Activated CD4-positive, alpha-beta memory T cell treated with anti-CD3 and anti-CD28 coated beads, Interleukin-2, amount 10 ng/mL, durations not matched to agents 7 days and 5 days (primary cell): Measurements from ENCODE around the gene ASB1. TPM values are rescaled to one million over a fixed set of nuclear protein-coding genes. Genes with fewer than 3 reads are reported as not detected.

Source experiments
- CTCF ChIA-PET: fragments of 350-600 bp; sonication (Branson Sonifier 250); formaldehyde crosslinking; loops from one replicate; lab custom pipeline; 2021; ENCODE audit warnings: antibody characterized with exemption, inconsistent platforms; lab: Charles Lee
- POLR2A ChIA-PET: fragments of 350-600 bp; sonication (Branson Sonifier 250); formaldehyde crosslinking; loops from one replicate; lab custom pipeline; 2021; ENCODE audit warnings: antibody characterized with exemption; lab: Charles Lee
- DNase-seq: peaks from one replicate; pipeline ENCODE4 v3.0.0-alpha.2; 2020
- H3K27ac Mint-ChIP-seq: one replicate; pipeline ENCODE4 v1.8.0; 2021; ENCODE audit warnings: mild to moderate bottlenecking, mixed read lengths
- H3K27me3 Mint-ChIP-seq: one replicate; pipeline ENCODE4 v1.8.0; 2021; ENCODE audit warnings: mixed read lengths
- H3K36me3 Mint-ChIP-seq: one replicate; pipeline ENCODE4 v1.8.0; 2021; ENCODE audit warnings: low read depth, mixed read lengths
- H3K4me1 Mint-ChIP-seq: one replicate; pipeline ENCODE4 v1.8.0; 2021; ENCODE audit warnings: mixed read lengths
- H3K4me3 Mint-ChIP-seq: one replicate; pipeline ENCODE4 v1.8.0; 2021; ENCODE audit warnings: mild to moderate bottlenecking, mixed read lengths
- H3K9me3 Mint-ChIP-seq: one replicate; pipeline ENCODE4 v1.8.0; 2021; ENCODE audit warnings: mixed read lengths
- total RNA-seq, 2 experiments: library from RNA; stranded (reverse); gene quantifications; one replicate each; pipeline ENCODE4 v1.2.3, GENCODE V29; 2021

ASB1 gene
- total RNA-seq, 2 experiments from 2014 or later, result 27.9 to 31.3 TPM

DNA sequence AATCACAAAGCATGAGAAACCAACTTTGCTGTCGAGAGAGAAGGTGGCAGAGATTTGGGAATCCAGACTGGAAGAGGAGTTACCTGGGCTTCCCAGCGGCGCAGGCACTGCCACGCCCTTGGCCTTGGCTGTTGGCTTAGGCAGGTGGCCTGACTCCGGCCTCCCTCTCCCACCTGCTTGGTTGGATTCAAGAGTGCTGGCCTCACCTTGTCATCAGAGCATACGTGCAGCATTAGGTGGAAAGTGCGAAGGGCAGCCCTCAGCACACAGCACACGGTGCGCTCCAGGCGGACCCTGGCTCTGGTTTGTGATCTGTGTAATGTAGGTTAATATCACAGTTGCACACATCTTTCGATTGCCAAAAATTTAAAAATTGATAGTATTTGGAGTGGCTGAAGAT lies 19.2 kb upstream of the ASB1 start:
- ChIA-PET POLR2A (no interaction called here), CTCF (no interaction called here)
- DNase-seq, result no peak
- H3K36me3 Mint-ChIP-seq, result no peaks in the 10 kb centered on the region
- no peaks in the 10 kb centered on the region for H3K27me3 Mint-ChIP-seq
- H3K4me1 Mint-ChIP-seq, result peaks cover 7% of the 10 kb centered on the region
- H3K9me3 Mint-ChIP-seq, result no peaks in the 10 kb centered on the region
- no peak overlapping the region for H3K4me3 Mint-ChIP-seq
- H3K27ac Mint-ChIP-seq, result no peak overlapping the region

DNA sequence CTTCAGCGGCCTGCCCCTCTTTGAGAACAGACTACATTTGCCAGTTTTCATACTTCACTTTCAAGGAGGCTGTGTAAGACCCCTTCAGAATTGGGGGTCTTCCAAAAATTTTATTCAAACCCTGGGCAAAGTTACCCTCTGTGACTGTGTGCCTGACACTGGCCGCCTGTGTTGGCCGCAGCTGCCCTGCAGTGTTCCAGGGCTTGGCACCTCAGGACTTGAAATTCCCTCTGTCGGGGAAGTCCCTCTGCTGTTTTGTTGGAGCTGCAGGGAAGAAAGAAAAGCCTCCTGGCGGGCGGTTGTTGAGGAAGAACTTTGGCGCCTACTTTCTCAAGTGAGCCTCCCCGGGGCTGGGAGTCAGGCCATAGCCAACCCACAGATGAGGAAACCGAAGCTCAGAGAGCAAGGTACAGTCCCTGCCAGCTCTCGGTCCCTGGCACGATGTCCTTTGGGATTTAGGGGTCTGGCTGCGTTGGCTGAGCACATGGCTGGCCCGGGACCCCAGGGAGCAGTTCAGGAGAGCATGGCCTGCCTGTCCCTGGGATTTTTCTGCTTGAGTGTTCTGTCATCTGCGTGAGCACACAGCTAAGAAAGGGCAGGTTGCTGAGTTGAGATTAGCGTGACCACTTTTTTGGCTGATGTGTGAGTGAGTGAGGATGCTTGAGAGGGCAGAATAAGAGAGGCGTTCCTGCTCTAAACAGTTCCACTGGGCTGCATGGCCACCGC lies 17.9 kb upstream of the ASB1 start:
- no peak for DNase-seq
- H3K4me3 Mint-ChIP-seq, result no peak overlapping the region
- peaks cover 7% of the 10 kb centered on the region for H3K4me1 Mint-ChIP-seq
- no peaks in the 10 kb centered on the region for H3K9me3 Mint-ChIP-seq
- H3K27me3 Mint-ChIP-seq, result no peaks in the 10 kb centered on the region
- H3K36me3 Mint-ChIP-seq, result no peaks in the 10 kb centered on the region
- ChIA-PET CTCF (no interaction called here), POLR2A (no interaction called here)
- H3K27ac Mint-ChIP-seq, result no peak overlapping the region

DNA sequence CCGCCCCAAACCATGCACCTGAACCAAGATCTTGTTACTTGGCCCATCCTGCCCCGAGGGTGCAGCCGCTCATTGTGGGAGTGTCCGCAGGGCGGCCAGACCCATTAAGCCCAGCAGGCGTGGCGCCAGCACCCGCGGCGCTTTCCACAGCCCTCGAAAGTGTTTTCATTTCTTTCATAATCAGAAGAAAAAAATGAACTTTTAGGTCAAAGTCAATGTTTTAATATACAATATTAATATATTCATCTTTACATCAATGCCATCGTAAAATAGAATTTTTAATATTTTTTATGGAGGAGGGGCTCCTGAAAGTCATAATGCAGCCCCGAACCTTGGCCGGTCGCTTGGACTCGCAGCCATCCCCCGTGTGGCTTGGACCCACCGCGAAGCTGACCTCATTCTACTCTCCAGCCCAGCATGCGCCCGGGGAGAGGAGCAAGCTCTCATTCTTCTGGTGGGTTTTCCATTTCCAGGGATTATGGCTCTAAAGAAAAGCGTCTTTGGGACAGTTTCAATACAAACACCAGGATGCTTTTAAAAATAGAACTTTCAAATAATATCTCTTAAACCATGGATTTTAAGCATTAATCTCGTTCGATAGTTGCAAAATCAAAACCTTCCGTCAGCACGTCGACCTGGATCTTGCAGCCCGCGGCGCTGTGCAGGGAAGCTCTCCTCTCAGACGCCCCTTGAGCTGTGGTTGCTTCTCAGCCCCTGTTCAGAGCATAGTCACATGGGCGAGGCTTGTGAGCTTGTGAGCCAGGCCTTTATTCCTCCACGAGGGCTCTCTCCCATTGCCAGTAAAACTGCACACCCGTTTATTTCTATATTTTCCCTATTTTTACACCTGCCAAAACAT lies 17.2 kb upstream of the ASB1 start:
- Mint-ChIP-seq H3K4me1 (peaks cover 7% of the 10 kb centered on the region), H3K4me3 (no peak overlapping the region), H3K27ac (no peak overlapping the region), H3K36me3 (no peaks in the 10 kb centered on the region), H3K27me3 (no peaks in the 10 kb centered on the region), H3K9me3 (no peaks in the 10 kb centered on the region)
- no peak for DNase-seq
- POLR2A ChIA-PET, result no interaction called here
- CTCF ChIA-PET, result no interaction called here

DNA sequence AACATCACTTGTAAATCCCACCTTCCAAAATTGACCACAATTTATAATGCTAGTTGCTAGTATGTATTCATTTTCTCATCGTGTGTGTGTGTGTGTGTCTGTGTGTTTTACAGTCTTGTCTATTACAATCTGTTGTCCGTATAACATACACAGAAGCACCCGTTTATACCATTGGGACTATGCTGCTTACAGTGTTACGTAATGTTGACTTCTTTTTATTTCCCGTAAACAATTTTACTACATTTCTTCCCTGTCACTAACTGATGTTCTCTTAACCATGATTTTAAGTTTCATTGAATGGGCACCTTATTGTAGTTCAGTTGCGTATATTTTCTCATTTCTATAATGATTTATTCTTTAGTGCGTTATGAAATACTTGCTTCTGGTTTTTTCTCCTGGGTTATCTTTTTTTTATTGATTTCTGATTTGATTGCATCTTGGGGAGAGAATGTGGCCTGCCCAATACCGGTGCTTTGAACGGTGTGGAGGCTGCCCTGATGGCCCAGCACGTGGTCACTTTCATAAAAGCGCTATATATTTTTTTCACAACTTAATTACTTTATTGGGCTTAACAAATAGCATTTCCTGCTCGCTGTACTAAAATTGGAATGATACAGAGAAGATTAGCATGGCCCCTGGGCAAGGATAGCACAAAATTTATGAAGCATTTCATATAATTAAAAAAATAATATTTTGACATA lies 14.5 kb upstream of the ASB1 start:
- Mint-ChIP-seq H3K27ac (no peak overlapping the region), H3K36me3 (peaks cover 5% of the 10 kb centered on the region), H3K9me3 (peaks cover 9% of the 10 kb centered on the region), H3K27me3 (no peaks in the 10 kb centered on the region), H3K4me1 (peaks cover 6% of the 10 kb centered on the region), H3K4me3 (no peak overlapping the region)
- ChIA-PET POLR2A (no interaction called here), CTCF (interaction anchor here (1.3 kb wide), 1 partner anchor 149 kb away, joined by 3 read pairs; no protein-coding TSS in a partner anchor)
- no peak for DNase-seq

DNA sequence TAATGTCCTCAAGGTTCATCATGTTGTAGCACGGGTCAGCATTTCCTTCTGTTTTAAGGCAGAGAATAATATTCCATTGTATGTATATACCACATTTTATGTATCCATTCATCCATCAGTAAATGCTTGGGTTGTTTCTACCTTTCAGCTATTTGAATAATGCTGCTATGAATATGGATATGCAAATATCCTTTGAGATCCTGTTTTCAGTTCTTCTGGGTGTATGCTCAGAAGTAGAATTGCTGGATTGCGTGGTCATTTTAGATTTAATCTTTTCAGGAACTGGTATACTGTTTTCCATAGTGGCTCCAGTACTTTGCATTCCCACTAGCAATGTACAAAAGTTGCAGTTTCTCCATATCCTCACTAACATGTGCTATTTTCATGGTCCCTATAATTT lies 13.4 kb upstream of the ASB1 start:
- CTCF ChIA-PET, result interaction anchor here (1.3 kb wide), 1 partner anchor 150 kb away, joined by 3 read pairs; no protein-coding TSS in a partner anchor
- Mint-ChIP-seq H3K27me3 (peaks cover 1% of the 10 kb centered on the region), H3K4me1 (peaks cover 6% of the 10 kb centered on the region), H3K9me3 (peaks cover 9% of the 10 kb centered on the region), H3K27ac (no peak overlapping the region), H3K36me3 (peaks cover 5% of the 10 kb centered on the region), H3K4me3 (no peak overlapping the region)
- no peak for DNase-seq
- POLR2A ChIA-PET, result no interaction called here

DNA sequence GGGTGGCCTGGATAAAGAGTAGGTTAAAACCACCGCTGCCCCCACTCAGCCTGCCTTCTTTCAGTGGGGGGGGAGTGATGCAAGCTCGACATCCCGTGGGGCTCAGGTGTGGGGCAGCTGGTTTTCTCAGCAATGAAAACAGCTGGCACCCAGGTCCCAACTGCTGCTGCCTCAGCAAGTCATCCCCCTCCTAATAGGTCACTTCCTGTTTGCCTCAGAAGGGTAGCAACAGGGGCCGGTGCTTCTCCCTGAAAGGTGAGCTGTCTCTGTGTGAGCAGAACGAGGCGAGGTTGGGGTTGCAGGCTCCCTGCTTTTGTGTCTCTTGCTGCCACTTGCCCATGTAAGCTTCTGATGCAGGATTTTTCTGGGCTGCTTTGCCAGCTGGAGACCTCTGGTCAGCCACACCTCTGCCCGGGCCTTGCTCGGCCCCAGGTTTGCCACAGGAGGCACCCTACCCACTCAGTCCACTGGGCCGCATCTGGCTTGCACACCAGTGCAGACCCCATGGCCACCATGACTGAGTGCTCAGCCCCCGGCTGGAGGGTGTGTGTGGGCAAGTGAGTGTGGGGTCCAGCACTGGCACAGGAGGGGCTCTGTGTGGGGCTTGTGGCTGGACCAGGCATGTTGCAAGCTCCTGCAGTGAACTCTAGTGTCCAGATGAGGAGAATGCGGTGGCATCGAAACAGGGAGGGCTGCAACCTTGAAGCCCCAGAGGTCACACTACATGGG lies 11.5 kb upstream of the ASB1 start:
- Mint-ChIP-seq H3K27ac (no peak overlapping the region), H3K4me3 (no peak overlapping the region), H3K27me3 (peaks cover 1% of the 10 kb centered on the region), H3K36me3 (peaks cover 5% of the 10 kb centered on the region), H3K9me3 (peaks cover 9% of the 10 kb centered on the region), H3K4me1 (peaks cover 6% of the 10 kb centered on the region)
- ChIA-PET POLR2A (interaction anchor here (1.0 to 1.1 kb wide), 2 partner anchors 13 to 23 kb away, joined by 3 to 4 read pairs; no protein-coding TSS in a partner anchor), CTCF (interaction anchor here (0.6 kb wide), 1 partner anchor 44 kb away, joined by 3 read pairs; no protein-coding TSS in a partner anchor)
- no peak for DNase-seq

DNA sequence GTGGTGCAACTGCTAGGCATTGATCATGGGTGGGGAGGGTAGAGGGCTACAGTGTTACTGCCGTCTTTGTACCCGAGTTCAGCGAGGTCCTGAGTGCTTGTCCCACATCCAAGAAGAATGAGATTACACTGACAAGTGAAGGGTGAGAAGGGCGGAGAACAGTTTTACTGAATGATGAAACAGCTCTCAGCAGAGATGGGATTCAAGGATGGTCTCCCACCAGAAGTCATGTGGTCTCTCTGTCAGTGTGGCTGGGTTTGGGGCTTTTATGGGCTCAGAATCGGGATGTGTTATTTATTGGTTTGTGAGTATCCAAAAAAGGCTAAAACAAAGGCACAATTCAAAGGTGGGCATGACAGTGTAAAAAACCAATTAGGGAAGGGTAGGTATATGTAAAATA lies 10.8 kb upstream of the ASB1 start:
- H3K4me1 Mint-ChIP-seq, result peaks cover 6% of the 10 kb centered on the region
- no peak overlapping the region for H3K27ac Mint-ChIP-seq
- POLR2A ChIA-PET, result interaction anchor here (1.0 kb wide), 1 partner anchor 12 kb away, joined by 4 read pairs; no protein-coding TSS in a partner anchor
- DNase-seq, result no peak
- CTCF ChIA-PET, result no interaction called here
- no peak overlapping the region for H3K4me3 Mint-ChIP-seq
- H3K27me3 Mint-ChIP-seq, result peaks cover 1% of the 10 kb centered on the region
- H3K9me3 Mint-ChIP-seq, result peaks cover 9% of the 10 kb centered on the region
- peaks cover 5% of the 10 kb centered on the region for H3K36me3 Mint-ChIP-seq

DNA sequence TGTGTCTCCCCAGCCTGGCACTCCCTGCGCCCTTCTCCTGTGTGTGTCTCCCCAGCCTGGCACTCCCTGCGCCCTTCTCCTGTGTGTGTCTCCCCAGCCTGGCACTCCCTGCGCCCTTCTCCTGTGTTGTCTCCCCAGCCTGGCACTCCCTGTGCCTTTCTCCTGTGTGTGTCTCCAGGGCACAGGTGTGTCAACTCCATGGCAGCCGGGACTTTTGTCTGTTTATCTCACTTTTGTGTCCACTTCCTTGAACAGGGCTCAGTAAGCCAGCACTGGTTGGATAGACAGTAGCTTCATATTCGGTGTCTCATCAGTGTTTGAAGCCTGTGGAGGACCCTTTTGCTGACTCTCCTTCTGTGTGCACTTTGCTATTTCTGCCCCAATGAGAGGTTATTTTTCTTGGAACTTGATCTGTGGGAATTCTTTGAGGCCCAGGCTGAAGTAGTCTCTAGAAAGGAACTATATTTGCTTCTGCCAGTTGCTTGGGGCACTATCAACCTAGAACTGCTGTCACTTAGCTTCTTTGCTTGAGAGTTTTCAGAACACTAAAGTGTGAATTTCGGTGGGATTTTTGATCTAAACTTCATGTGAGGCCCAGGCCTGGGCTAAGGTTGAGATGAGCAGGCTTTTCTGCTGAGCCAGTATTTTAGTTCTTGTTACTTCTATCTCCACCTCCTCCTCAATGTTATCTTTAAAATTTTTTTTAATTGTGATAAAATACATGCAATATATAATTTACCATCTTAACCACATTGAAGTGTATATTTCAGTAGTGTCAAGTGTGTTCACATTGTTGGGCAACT lies 8.3 kb upstream of the ASB1 start:
- H3K27ac Mint-ChIP-seq, result peak overlapping the region; percentile 31
- CTCF ChIA-PET, result no interaction called here

DNA sequence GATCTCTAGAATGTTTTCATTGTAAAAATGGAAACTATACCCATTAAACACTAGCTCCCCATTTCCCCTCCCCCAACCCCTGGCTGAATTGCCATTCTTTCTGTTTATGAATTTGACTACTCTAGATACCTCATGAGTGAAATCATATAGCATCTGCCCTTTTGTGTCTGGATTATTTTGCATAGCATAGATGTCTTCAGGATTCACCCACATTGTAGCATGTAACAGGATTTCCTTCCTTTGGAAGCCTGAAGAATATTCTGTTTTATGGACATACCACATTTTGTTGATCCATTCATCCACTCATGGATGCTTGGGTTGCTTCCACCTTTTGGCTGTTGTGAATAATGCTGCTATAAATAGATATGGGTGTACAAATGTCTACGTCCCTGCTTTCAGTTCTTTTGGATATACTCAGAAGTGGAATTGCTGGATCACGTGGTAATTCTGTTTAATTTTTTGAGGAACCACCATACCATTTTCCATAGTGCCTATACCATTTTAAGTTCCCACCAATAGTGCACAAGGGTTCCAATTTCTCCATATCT lies 7.7 kb upstream of the ASB1 start:
- peaks cover 1% of the 10 kb centered on the region for H3K27me3 Mint-ChIP-seq
- peaks cover 6% of the 10 kb centered on the region for H3K4me1 Mint-ChIP-seq
- POLR2A ChIA-PET, result no interaction called here
- no peak for DNase-seq
- CTCF ChIA-PET, result no interaction called here
- peaks cover 9% of the 10 kb centered on the region for H3K9me3 Mint-ChIP-seq
- no peak overlapping the region for H3K4me3 Mint-ChIP-seq
- H3K27ac Mint-ChIP-seq, result no peak overlapping the region
- peaks cover 5% of the 10 kb centered on the region for H3K36me3 Mint-ChIP-seq

More for the DNA sequence above, 8.3 kb upstream of the ASB1 start:
- Mint-ChIP-seq H3K27me3 (peaks cover 1% of the 10 kb centered on the region), H3K4me3 (no peak overlapping the region), H3K36me3 (peaks cover 5% of the 10 kb centered on the region), H3K4me1 (peaks cover 6% of the 10 kb centered on the region), H3K9me3 (peaks cover 9% of the 10 kb centered on the region)
- no peak for DNase-seq
- POLR2A ChIA-PET, result no interaction called here

DNA sequence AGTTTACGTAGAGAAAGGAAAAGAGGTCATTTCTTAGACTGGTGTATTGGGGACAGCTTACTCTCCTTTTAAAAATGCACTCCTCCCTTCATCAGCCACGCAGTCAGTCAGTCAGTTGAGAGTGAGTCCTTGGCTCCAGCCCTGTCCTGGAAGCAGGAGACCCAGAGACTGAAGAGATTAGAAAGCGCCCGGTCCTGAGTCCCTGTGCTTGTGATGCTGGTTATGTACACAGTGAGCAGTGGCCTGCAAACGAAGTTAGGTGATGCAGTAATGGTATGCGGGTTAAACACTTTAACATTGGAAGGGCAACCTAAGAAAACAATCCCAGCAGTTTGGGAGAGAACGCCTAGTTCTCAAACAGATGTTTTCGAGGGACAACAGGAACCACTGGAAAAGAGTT lies 6.3 kb upstream of the ASB1 start:
- ChIA-PET POLR2A (no interaction called here), CTCF (no interaction called here)
- H3K4me3 Mint-ChIP-seq, result no peak overlapping the region
- no peak for DNase-seq
- H3K36me3 Mint-ChIP-seq, result peaks cover 5% of the 10 kb centered on the region
- H3K27ac Mint-ChIP-seq, result no peak overlapping the region
- peaks cover 3% of the 10 kb centered on the region for H3K4me1 Mint-ChIP-seq
- peaks cover 1% of the 10 kb centered on the region for H3K27me3 Mint-ChIP-seq
- H3K9me3 Mint-ChIP-seq, result peaks cover 9% of the 10 kb centered on the region

DNA sequence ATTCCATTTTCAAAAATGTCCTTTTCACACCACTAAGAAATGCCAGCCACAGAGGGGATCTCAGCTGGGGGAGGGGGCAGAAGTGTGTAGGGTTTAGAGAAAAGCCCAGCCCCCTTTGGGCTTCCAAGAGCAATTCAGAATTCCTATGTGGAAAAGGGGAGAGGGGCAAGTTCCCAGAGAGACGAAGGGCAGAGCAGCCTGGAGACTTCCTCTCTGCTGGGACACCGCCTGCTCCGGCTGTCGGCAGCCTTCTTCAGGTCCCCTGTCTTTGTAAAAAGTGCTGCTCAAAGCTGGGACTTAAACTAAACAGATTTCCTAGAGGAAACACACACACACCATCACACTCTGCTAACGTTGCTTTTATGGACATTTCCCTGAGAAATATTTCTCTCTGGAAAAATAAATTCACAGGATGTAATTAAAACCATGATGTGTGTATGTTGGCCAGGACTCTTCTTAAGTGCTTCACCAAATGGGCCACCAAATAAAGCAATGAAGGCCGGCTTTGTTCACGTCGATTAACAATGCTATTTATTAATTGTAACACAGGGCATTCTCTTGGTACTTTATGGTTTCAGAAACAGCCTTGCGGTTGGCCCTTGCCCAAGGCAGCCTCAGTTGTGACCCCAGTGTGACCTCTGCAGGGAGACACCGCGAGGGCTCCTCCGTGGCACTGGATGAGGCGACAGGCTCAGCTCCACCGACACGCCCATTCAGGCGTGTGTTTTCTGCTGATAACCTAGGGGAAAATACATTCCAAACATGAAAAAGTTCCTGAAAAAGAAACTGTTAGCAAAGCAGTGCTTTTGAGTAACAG lies 5.6 kb upstream of the ASB1 start:
- no peak for DNase-seq
- CTCF ChIA-PET, result no interaction called here
- Mint-ChIP-seq H3K27me3 (peaks cover 1% of the 10 kb centered on the region), H3K4me3 (no peak overlapping the region), H3K9me3 (peaks cover 5% of the 10 kb centered on the region), H3K36me3 (peaks cover 5% of the 10 kb centered on the region), H3K27ac (no peak overlapping the region), H3K4me1 (peaks cover 6% of the 10 kb centered on the region)
- POLR2A ChIA-PET, result no interaction called here
